OCI-LY3 (cell line): ENCODE results near the gene BEGAIN.

Source experiments
- EZH2phosphoT487 ChIP-seq: fragments of 200-600 bp; shearing (Covaris generic); IDR thresholded peaks from 2 replicates; pipeline ENCODE4 v1.6.1; 2018; ENCODE audit warnings: antibody characterized with exemption, mixed run types, low read depth
- TF ChIP-seq, protein P1 (sequence below): fragments of 200-600, 300-600 bp; sonication (generic); IDR thresholded peaks from 2 replicates; pipeline ENCODE4 v1.5.1; 2014; ENCODE audit warnings: antibody characterized with exemption, low read length, low read depth

DNA sequence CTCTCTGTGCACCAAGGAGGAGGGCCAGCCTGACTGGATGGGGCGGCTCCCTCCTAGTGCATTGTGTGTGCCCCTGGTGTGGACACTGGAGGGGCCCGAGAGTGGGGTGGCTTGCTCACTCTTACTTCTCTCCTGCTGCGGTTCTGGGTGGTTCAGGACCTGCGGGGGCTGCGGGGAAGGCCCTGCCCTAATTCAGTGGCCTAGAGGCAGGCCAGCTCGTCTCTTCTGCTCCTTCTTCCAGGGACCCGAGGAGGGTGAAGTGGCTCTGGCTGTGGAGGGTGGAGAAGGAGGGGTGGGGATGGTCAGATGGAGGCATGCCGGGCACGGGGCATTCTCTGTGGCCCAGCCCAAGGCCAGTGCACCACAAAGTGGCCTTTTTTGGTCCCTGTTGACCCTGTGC, 87.1 kb downstream of the BEGAIN start:
- TF ChIP-seq, protein P1, sequence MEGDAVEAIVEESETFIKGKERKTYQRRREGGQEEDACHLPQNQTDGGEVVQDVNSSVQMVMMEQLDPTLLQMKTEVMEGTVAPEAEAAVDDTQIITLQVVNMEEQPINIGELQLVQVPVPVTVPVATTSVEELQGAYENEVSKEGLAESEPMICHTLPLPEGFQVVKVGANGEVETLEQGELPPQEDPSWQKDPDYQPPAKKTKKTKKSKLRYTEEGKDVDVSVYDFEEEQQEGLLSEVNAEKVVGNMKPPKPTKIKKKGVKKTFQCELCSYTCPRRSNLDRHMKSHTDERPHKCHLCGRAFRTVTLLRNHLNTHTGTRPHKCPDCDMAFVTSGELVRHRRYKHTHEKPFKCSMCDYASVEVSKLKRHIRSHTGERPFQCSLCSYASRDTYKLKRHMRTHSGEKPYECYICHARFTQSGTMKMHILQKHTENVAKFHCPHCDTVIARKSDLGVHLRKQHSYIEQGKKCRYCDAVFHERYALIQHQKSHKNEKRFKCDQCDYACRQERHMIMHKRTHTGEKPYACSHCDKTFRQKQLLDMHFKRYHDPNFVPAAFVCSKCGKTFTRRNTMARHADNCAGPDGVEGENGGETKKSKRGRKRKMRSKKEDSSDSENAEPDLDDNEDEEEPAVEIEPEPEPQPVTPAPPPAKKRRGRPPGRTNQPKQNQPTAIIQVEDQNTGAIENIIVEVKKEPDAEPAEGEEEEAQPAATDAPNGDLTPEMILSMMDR = no peak
- TF ChIP-seq EZH2phosphoT487 = no peak
